Astrocyte of the spinal cord (primary cell): ENCODE results near the gene CCL28.

ENCODE experiments used
- DNase-seq: peaks from one replicate; pipeline ENCODE4 v3.0.0; 2011; ENCODE audit warnings: low read depth, low spot score
- H3K4me3 ChIP-seq: 2 replicates; pipeline ENCODE4 v1.5.1; 2011; ENCODE audit warnings: low read depth, mild to moderate bottlenecking, low read length, moderate library complexity
- CTCF ChIP-seq: IDR thresholded peaks from 2 replicates; pipeline ENCODE4 v1.5.1; 2012; ENCODE audit warnings: low read depth, mild to moderate bottlenecking, low read length, inconsistent platforms
- in situ Hi-C: cut with HindIII; loops from 2 replicates; pipeline ENCODE4 v1.10.0; 2017; ENCODE audit warnings: low sequenced_read_pairs

CCL28 gene

GRCh38 chr5:43352131-43352530, 60.1 kb downstream of the CCL28 start:
- H3K4me3 ChIP-seq = no peak overlapping the region
- TF ChIP-seq CTCF = no peak
- in situ Hi-C loops = no loop called here
- DNase-seq = no peak

- in situ Hi-C loops = no loop called here
- no peak for TF ChIP-seq CTCF
Observed at GRCh38 chr5:43348861-43349363, 63.3 kb downstream of the CCL28 start.

DNA sequence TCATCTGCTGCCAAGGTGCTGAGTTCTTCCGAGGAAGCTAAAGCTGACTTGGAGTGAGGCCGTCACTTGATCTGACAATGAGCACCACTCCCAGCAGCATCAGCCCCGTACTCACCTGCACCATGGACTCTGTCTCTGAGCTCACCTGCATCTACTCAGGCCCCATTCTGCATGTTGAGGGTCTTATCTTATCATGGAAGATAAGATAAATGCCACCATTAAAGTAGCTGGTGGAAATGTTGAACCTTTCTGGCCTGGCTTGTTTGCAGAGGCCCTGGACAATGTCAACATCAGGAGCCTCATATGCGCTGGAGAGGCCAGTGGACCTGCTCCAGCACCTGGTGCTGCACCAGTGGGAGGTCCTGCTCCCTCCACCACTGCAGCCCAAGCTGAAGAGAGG, 64.0 kb downstream of the CCL28 start:
- H3K4me3 ChIP-seq = no peak overlapping the region
- no peak for DNase-seq
- in situ Hi-C loops = no loop called here
- no peak for TF ChIP-seq CTCF

More at GRCh38 chr5:43348861-43349363, 63.3 kb downstream of the CCL28 start:
- DNase-seq = no peak
- no peak overlapping the region for H3K4me3 ChIP-seq

GRCh38 chr5:43338862-43339261, 73.3 kb downstream of the CCL28 start:
- in situ Hi-C loops = no loop called here
- DNase-seq = no peak
- H3K4me3 ChIP-seq = no peak overlapping the region
- TF ChIP-seq CTCF = no peak

DNA sequence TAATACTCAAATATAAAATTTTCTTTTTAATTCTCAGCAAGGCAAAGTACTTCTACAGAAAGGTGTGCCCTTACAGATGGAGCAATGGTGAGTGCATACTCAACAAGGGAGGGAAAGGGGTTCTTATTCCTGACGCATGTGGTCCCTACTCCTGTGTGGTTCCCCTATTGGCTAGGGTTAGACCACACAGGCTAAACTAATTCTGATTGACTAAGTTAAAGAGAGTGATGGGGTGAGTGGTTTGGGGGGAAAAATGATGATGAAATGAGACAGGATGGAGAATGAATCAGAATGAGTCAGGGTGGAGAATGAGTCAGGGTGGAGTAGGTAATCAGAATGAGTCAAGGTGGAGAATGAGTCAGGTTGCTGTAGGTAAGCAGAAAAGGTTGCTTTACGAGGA, 76.0 kb downstream of the CCL28 start:
- DNase-seq = no peak
- no peak for TF ChIP-seq CTCF
- no peak overlapping the region for H3K4me3 ChIP-seq
- in situ Hi-C loops = no loop called here

- no peak for TF ChIP-seq CTCF
- no peak for DNase-seq
- no peak overlapping the region for H3K4me3 ChIP-seq
- in situ Hi-C loops = no loop called here
Observed at GRCh38 chr5:43335681-43336080, 76.5 kb downstream of the CCL28 start.

DNA sequence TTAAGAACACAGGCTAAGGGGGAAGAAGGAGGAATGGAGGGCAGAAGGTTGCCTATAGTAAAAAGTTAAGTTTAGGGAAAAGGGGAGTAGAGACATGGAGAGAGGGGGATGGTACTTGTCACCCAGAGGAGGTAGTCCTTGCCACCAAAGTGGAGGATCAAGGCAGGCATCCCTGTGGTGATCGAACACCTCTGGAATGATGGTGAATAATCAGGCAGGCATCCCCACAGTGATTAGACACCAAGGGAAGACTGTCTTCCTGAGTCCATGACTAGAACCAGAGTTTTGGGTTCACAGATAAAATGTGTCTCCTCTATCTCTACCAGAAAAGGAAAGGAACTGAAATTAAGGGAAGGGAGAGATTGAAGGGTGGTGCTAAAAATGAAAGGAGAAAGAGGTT, 79.8 kb downstream of the CCL28 start:
- no peak overlapping the region for H3K4me3 ChIP-seq
- no peak for DNase-seq
- TF ChIP-seq CTCF = no peak
- in situ Hi-C loops = no loop called here
